CD4-positive, alpha-beta T cell treated with Interleukin-2 at 100 ng/mL for 4 hours (primary cell): ENCODE data around the gene SPRED1.
A peak's percentile ranks its signal among the peaks of the same experiment; 100 is the strongest.

Source experiments
- DNase-seq: peaks from one replicate; pipeline ENCODE4 v3.0.0-alpha.2; 2020; ENCODE audit warnings: low spot score

Gene SPRED1

DNA sequence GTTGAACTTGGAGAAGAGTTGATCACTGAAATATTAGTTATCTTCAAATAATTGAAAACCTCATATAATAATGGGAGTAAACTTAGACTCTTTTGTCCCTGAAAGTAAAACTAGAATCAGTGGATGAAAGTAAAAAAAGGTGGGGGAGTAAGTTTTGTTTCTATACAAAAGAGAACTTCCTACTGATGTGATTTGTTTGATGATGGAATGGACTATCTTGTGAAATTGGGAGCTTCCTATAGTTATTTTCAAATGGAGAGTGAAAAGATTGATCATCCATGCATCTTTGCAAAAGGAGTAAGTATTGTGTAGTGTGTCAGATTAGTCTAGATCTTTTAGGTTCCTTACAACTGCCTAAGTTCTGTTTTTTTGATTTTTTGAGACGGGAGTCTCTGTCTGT is 28.4 kb downstream of the SPRED1 start:
- no peak for DNase-seq

DNA sequence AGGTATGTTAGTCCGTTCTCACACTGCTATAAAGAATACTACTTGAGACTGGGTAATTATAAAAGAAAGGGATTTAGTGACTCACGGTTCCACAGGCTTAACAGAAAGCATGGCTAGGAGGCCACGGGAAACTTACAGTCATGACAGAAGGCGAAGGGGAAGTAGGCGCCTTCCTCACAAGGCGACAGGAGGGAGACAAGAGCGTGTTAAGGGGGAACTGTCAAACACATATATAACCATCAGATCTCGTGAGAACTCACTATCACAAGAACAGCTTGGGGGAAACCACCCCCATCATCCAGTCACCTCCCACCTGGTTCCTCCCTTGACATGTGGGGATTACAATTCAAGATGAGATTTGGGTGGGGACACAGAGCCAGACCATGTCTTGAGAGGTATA is 30.4 kb downstream of the SPRED1 start:
- DNase-seq = no peak

DNA sequence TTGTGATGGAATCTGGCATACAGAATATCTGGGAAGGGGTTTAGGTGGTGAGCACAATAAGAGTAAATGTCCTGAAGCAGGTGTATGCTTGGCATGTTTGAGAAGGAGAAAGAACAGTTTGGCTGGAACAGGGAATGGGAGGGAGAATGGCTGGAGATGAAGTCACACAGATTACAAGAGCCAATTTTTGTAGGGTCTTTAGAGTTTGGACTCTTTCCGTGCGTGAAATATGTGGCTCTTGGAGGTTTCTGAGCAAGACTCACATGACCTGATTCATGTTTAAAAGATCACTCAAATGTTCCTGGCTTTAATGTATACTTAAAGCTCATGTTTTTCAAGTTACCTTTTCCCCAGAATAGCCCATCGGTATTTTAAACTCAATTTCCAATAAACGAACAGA is 32.8 kb downstream of the SPRED1 start:
- no peak for DNase-seq

DNA sequence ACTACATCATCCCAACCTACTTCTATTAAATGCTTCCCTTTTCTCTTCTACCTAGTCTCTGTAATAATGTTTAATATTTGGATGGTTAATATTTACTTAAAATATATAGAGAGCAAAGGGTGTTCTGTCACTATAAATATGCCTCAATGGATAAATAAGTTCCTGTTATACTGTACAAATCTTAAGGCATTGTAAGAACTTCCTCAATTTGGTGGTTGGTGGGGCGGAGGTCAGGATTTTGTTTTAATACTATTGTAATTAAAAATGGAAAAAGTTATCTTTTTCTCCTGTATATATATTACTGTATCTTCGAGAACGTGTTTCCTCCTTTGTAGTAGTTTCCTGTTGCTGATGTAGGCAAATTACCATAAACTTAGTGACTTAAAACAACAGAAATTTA is 41.5 kb downstream of the SPRED1 start:
- DNase-seq = no peak

DNA sequence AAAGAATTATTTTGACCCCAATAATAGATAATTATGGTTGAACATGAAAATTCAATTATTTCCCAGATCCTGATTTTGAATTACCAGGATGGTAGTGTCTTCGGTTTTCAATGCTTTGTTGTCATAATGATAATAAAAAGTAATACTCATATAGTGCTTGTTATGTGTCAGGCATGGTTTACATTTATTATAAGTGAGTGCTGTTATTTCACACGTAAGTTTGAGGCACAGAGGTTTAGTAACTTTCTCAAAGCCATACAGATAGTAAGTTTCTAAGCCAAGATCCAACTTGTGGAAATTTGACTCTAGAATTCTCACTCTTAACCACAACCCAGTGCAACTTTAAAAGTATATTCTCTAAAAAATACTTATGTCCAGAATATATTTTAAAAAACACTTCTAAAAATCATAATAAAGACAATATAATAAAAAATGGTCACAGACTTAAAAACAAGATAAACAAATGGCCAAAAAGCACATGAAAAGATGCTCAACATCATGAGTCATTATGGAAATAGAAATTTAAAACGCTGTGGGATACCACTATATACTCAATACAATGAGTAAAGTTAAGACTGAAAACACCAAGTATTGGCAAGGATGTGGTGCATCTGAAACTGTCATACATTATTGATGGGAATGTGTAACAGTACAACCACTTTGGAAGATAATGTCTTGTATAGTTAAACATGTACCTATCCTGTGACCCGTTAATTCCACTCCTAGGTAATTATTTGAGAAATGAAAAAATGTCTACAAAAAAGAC is 45.2 kb downstream of the SPRED1 start:
- no peak for DNase-seq

DNA sequence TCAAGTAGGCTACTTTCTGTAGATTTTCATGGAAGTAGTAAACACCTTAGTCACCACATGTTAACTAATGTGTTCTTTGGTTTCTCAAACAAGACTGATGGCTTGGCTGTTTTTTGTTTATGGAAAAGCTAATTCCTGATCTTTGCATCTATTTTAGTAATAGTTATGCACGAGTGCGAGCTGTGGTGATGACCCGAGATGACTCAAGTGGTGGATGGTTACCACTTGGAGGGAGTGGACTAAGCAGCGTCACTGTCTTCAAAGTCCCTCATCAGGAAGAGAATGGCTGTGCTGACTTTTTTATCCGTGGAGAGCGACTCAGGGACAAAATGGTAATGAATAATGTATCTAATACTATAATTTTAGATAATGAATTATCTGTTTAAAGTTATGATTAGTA is 46.6 kb downstream of the SPRED1 start:
- no peak for DNase-seq

DNA sequence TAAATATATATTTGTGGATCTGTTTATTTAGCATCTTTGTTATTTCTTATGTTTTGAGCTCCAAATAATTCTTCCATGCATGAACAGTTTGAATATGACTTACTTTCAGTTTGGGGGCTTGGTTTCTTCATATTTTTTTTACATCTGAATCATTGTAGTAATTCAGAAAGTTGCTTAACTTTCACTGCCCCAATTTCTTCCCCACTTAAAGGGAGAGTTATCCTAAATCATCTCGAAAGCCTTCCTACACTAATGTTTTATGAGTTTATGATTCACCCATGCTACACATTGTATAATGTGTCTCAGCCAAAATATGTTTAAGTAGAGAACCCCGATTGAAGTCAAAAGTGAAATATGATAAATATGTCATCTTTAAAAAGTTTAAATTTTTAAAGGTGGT is 47.8 kb downstream of the SPRED1 start:
- no peak for DNase-seq

DNA sequence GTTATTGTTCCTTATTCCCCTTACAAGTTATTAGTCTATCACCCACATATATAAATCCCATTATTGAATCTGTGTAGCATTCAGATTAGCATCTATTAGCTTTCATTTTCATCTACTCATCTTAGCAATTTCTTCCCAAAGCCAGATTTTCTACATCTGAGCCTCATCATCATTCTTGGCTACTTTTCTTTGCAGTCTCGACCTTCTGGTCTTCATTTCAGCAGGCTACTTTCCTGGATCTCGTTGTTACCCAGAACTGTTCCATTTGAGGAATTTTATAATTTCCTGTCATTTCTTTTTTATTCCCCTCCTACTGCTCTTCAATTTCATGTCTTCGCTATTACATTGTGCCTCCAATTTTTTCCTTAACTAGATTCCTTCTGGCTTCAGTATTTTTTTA is 51.8 kb downstream of the SPRED1 start:
- no peak for DNase-seq

DNA sequence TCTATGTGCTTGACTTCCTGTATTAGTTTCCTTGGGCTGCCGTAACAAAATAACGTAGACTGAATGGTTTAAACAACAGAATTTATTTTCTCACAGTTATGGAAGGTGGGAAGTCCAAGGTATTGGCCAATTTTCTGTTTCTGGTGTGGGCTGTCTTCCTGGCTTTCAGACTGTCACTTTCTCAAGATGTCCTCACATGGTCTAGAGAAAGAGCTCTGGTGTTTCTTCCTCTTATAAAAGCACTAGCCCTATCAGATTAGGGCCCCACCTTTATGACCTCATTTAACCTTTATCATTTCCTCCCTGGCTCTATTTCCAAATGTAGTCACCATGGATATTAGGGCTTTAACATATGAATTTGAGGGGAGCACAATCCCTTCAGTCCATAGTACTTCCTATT is 54.6 kb downstream of the SPRED1 start:
- DNase-seq = no peak

DNA sequence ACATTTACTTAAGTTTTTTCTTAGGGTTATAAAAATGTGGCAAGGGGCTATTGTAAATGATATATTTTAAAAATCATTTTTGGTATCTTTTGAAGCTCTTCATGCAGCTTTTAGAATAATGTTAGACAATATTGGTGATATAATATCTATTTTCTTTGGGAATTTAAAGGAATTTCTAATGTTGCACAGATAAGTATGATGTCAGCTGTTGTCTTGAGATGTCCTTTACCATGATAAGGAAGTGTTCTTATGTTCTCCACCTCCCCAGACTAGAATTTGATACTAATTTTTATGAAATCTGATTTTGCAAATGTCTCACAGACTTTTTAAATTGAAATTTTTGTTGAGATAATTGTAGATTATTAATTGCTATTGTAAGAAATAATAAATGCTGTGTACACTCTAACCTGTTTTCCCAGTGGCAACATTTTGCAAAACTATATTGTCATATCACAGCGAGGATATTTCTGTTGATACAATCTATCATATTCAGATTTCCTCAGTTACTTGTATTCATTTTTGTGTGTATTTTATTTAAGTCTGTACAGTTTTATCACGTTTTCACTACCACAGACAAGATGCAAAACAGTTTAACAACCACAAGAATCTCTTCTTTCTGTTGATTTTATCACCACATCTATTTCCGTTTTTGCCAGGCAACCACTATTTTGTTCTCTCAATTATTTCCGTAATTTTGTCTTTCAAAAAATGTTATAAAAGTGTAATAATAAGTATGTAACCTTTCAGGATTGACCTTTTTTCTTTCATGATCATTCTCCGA is 55.4 kb downstream of the SPRED1 start:
- no peak for DNase-seq

DNA sequence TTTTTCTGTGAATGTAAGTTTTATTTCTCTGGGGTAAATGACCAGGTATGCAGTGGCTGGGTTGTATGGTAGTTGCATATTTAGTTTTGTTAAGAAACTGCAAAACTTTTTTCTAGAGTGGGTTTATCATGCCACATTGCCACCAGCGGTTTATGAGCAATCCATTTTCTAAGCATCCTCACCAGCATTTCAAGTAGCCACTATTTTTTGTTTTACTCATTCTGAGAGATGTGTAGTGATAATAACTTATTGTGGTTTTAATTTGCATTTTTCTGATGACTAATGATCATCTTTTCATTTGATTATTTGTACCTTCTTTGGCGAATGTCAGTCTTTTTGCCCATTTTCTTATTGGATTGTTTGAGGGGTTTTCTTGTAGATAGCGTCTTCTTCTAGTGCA is 56.2 kb downstream of the SPRED1 start:
- DNase-seq = peak; percentile 13

DNA sequence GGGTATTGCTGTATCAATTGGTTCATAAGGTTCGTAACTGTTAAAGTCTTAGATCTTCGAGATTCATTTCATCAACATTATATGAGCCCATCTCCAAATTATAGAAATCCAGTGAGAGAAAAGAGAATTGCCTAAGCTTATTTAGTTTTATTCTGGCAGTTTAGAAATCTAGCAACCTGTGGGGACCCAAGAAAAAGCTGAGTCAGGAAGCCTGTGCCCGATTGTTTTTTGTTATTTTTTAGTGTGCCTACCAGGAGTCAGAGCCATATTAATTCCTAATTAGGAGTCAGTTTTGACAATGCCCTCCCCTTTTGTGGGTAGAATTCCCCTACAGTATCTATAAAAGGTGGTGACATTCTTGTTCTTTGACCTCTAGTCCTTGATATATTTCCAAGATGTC is 59.6 kb downstream of the SPRED1 start:
- no peak for DNase-seq

DNA sequence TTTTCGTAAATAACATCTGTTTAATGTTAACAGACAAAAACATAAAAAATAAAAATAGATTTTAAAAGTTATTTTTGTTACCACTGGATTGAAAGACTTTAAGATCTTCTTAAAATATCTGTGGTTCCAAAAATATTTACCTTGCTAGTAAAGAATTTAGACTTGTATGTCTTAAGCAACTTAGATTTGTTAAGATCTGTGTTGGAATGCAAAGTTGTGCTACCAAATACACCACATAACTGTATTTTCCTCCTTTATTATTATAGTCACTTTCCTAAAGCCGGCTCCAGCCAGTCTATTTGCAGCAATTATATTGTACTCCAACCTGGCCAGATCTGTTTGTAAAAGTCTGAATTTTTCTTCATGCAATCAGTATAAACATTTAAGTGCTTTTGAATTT is 63.7 kb downstream of the SPRED1 start:
- DNase-seq = no peak

DNA sequence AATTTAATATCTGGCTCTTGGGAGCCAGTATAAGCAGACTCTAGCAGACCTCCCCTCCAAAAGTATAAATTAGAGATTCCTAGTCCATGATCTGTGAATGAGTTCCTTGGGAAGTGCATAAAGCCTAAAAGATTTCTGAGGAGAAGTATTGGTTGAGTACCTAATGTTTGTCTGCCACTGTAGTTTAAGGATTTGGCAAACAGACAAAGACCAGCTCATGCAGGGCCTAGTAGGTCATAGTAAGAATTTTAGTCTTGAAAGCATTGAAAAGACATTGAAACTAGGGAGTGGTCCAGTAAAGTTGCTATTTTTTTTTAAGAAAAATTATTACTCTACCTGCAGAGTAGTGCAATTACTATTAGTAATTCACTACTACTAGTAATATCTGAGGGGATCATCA is 67.5 kb downstream of the SPRED1 start:
- DNase-seq = no peak

DNA sequence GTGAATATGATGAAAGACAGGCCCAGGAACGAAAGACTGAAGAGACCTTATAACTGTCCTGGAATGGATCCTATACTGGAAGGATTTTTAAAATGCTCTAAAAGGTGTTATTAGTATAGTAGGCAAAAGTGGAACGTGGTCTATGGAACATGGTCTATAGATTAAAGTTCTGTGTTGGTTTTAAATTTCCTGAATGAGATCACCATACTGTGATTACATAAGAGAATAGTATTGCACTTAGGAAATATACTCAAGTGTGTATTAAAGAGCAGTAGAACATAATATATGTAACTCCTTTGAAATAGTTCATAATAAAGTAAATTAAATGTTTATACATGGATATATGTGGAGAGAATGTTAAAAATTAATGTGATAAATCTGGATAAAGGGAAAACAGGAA is 68.2 kb downstream of the SPRED1 start:
- no peak for DNase-seq

DNA sequence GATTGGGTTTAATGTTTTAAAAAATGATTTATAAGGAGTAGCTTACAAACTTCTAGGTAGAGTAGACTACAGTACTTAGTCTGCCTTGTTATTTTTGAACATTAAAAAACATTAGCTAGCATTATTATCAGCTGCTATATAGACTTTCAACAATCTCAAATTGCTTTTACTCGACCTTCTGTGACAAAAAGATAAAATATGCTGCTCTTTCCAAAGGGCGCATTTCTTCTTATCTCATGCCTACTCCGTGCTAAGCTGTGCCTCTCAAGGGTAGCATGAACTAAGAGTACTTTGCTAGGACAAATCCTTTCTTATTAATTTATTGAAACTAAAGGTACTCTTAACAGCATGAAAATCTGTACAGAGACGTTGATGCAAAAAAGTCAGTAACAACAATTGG is 71.3 kb downstream of the SPRED1 start:
- DNase-seq = no peak

DNA sequence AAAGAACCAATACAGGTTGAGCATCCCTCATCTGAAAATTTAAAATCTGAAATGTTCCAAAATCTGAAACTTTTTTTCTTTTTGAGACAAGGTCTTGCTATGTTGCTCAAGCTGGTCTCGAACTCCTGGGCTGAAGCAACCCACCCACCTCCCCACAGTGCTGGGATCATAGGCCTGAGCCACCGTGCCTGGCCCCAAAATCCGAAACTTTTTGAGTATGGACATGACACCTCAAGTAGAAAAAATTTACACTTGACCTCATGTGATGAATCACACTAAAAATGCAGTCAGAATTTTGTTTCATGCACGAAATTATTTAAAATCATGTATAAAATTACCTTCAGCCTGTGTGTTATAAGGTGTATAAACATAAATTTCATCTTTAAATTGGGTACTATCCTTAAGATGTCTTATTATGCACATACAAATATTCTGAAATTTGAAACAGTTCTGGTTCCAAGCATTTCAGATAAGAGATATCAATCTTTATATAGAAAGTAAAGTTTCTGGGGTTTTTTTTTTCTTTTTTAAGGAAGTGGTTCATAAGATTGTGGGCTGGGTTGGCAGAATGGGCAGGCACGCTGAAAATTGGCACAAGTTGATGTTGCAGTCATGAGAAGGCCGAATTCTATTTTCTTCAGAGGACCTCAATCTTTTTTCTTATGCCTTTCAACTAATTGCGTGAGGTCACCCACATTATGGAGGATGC is 72.5 kb downstream of the SPRED1 start:
- no peak for DNase-seq

DNA sequence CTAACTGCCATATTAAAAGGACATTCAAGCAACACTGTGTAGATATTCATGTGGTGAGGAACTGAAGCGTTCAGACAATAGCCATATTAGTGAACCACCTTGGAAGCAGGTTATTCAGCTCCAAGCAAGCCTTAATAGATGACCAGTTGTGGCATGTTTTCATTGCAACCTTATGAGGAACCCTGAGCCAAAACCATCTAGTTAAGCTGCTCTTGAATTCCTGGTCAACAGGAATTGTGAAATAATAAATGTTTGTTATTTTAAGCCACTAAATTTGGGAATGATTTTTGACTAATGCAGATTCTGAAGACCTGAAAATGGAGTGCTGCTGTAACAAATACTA is 73.0 kb downstream of the SPRED1 start:
- DNase-seq = no peak

DNA sequence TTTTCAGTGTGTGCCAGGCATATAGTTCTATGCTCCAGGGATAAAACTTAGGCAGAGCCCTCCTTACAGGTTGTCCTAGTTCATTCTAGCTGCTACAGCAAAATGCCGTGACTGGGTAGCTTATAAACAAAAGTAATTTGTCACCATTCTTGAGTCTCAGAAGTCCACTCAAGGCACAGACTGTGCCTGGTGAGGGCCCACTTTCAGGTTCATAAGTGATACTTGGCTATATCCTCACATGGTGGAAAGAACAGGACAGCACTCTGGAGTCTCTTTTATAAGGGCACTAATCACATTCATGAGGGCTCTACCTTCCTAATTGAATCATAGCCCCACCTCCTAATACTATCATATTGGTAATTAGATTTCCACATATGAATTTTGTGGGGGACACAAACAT is 80.1 kb downstream of the SPRED1 start:
- DNase-seq = no peak

DNA sequence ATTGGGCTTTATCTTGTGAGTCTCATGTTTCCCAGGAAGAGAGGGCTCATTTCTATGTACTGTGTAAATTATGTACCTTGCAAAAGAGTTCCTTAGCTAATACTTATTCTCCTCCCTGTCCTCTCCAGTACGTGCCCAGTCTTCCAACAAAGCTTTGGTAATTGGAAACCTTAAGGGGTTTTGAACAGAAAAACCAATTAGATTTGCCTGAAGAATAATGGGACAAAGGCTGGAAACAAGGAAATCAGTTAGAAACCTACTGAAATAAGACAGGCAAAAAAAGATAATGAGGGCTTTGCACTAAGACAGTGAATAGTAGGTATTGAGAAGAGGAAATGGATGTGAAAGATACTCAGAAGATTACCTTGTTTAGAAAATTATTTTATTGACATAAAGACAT is 82.5 kb downstream of the SPRED1 start:
- DNase-seq = no peak

DNA sequence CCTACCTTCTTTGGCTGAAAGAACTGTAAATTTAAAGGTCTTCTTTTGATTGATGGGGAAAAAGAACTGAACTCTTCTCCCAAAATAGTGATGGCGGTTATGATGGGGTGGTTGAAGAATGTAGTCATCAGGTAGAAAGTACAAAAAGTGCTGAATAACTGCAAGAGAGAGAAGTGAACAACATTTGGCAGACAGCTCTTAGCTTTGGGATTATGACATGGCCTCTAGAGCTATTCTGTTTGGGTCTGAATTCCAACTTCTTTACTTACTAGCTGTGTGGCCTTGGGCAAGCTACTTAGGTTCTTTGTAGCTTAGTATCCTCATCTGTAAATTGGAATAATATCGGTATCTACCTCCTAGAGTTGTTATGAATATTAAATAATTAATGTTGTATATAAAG is 91.7 kb downstream of the SPRED1 start:
- DNase-seq = no peak

DNA sequence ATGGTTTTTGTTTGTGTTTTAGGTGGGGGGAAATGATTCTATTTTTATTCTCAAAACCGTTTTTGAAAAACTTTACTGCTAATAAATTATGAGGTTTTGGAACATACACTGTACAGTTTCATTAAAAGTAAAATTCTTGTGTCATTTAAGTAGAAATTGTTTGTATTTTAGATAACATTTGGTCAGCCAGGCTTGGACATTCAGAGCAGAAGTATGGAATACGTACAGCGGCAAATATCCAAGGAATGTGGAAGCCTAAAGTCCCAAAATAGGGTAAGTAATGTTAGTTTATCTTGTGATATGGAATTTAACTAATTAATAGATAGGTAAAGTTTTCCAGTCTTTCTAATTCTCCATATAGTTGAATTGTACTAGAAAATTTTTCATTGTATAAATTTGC is 96.6 kb downstream of the SPRED1 start:
- no peak for DNase-seq

DNA sequence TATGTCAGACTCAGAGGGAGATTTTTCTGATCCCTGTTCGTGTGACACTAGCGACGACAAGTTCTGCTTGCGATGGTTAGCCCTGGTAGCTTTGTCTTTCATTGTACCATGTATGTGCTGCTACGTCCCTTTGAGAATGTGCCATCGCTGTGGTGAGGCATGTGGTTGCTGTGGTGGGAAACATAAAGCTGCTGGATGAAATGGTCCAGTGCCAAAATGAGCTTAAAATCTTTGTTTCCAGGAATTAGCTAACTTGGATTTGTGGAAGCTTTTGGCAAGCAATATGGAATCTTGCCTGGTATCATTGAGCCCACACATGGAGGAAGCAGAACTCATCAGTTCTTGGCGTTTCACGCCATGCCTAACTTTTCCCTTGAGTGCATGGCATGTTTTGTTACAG is 98.8 kb downstream of the SPRED1 start:
- DNase-seq = no peak
